Measurements from ENCODE around the gene ICOS.
A peak's percentile ranks its signal among the peaks of the same experiment; 100 is the strongest.
"Not testable (repeated sequence)": the region's sequence is repeated elsewhere in the genome, so short reads cannot be mapped to it uniquely, and the experiment has no call there.

ICOS gene

GRCh38 chr2:203908066-203908796 lies 28.3 kb upstream of the ICOS start:
- no peak for DNase-seq
- Mint-ChIP-seq H3K9me3 (no peaks in the 10 kb centered on the region), H3K27ac (no peak overlapping the region), H3K4me1 (ENCODE audit: low read depth in 2 of 2) (no peaks in the 10 kb centered on the region), H3K4me3 (no peak overlapping the region), H3K36me3 (ENCODE audit: insufficient read depth) (no peaks in the 10 kb centered on the region), H3K27me3 (no peaks in the 10 kb centered on the region)
- no peak for ATAC-seq (replicated peaks)

- Mint-ChIP-seq H3K9me3 (no peaks in the 10 kb centered on the region), H3K27me3 (peaks cover 0 to 3% of the 10 kb centered on the region in 2 donors), H3K4me3 (no peak overlapping the region), H3K36me3 (ENCODE audit: insufficient read depth) (no peaks in the 10 kb centered on the region), H3K4me1 (ENCODE audit: low read depth in 2 of 2) (no peaks in the 10 kb centered on the region), H3K27ac (no peak overlapping the region)
- ATAC-seq (replicated peaks) (no peak), DNase-seq (no peak)
Measured at GRCh38 chr2:203908797-203909185, 27.8 kb upstream of the ICOS start.

- no peak overlapping the region for H3K4me3 Mint-ChIP-seq
- H3K4me1 Mint-ChIP-seq (ENCODE audit: low read depth in 2 of 2), result peaks cover 2 to 5% of the 10 kb centered on the region in 2 donors
- DNase-seq (peak in 2 of 3 experiments; percentile 8 to 19), ATAC-seq (replicated peaks) (peak; percentile 60)
- peaks cover 0 to 9% of the 10 kb centered on the region in 2 donors for H3K27me3 Mint-ChIP-seq
- no peaks in the 10 kb centered on the region for H3K9me3 Mint-ChIP-seq
- no peaks in the 10 kb centered on the region for H3K36me3 Mint-ChIP-seq (ENCODE audit: insufficient read depth)
- no peak overlapping the region for H3K27ac Mint-ChIP-seq
Measured at GRCh38 chr2:203909261-203909967, 27.1 kb upstream of the ICOS start.

- no peaks in the 10 kb centered on the region for H3K36me3 Mint-ChIP-seq (ENCODE audit: insufficient read depth)
- H3K9me3 Mint-ChIP-seq, result no peaks in the 10 kb centered on the region
- no peak for ATAC-seq (replicated peaks)
- H3K27me3 Mint-ChIP-seq, result peaks cover 0 to 9% of the 10 kb centered on the region in 2 donors
- H3K27ac Mint-ChIP-seq, result no peak overlapping the region
- no peak overlapping the region for H3K4me3 Mint-ChIP-seq
- peaks cover 7 to 10% of the 10 kb centered on the region in 2 donors for H3K4me1 Mint-ChIP-seq (ENCODE audit: low read depth in 2 of 2)
- no peak for DNase-seq
Measured at GRCh38 chr2:203909974-203910373, 26.6 kb upstream of the ICOS start.

GRCh38 chr2:203913947-203914346 lies 22.6 kb upstream of the ICOS start:
- Mint-ChIP-seq H3K9me3 (no peaks in the 10 kb centered on the region), H3K36me3 (ENCODE audit: insufficient read depth) (peaks cover 3% of the 10 kb centered on the region), H3K27me3 (peaks cover 0 to 9% of the 10 kb centered on the region in 2 donors), H3K4me1 (ENCODE audit: low read depth in 2 of 2) (peaks cover 9 to 14% of the 10 kb centered on the region in 2 donors), H3K27ac (no peak overlapping the region), H3K4me3 (peak overlapping the region in 1 of 2 donors; percentile 30)
- no peak for DNase-seq
- no peak for ATAC-seq (replicated peaks)

GRCh38 chr2:203914546-203915182 lies 21.9 kb upstream of the ICOS start:
- peaks cover 9 to 14% of the 10 kb centered on the region in 2 donors for H3K4me1 Mint-ChIP-seq (ENCODE audit: low read depth in 2 of 2)
- peak; percentile 33 to 44 (median 36) for DNase-seq

GRCh38 chr2:203915256-203915655 lies 21.3 kb upstream of the ICOS start:
- Mint-ChIP-seq H3K4me1 (ENCODE audit: low read depth in 2 of 2) (peaks cover 9 to 14% of the 10 kb centered on the region in 2 donors), H3K9me3 (no peaks in the 10 kb centered on the region), H3K4me3 (peak overlapping the region; percentile 7 to 30), H3K27ac (peak overlapping the region; percentile 13 to 14), H3K27me3 (peaks cover 0 to 9% of the 10 kb centered on the region in 2 donors), H3K36me3 (ENCODE audit: insufficient read depth) (peaks cover 3% of the 10 kb centered on the region)
- DNase-seq (no peak), ATAC-seq (replicated peaks) (no peak)

More at GRCh38 chr2:203914546-203915182, 21.9 kb upstream of the ICOS start:
- Mint-ChIP-seq H3K9me3 (no peaks in the 10 kb centered on the region), H3K27me3 (peaks cover 0 to 9% of the 10 kb centered on the region in 2 donors), H3K4me3 (peak overlapping the region; percentile 7 to 30), H3K36me3 (ENCODE audit: insufficient read depth) (peaks cover 3% of the 10 kb centered on the region), H3K27ac (peak overlapping the region; percentile 13 to 14)
- ATAC-seq (replicated peaks), result peak; percentile 97

GRCh38 chr2:203916756-203917155 lies 19.8 kb upstream of the ICOS start:
- Mint-ChIP-seq H3K36me3 (ENCODE audit: insufficient read depth) (peaks cover 3% of the 10 kb centered on the region), H3K9me3 (no peaks in the 10 kb centered on the region), H3K27ac (no peak overlapping the region), H3K27me3 (peaks cover 0 to 9% of the 10 kb centered on the region in 2 donors), H3K4me1 (ENCODE audit: low read depth in 2 of 2) (peaks cover 9 to 14% of the 10 kb centered on the region in 2 donors), H3K4me3 (no peak overlapping the region)
- DNase-seq, result no peak
- ATAC-seq (replicated peaks), result no peak

GRCh38 chr2:203918264-203918663 lies 18.3 kb upstream of the ICOS start:
- H3K27ac Mint-ChIP-seq, result no peak overlapping the region
- H3K9me3 Mint-ChIP-seq, result no peaks in the 10 kb centered on the region
- ATAC-seq (replicated peaks) (no peak), DNase-seq (no peak)
- no peak overlapping the region for H3K4me3 Mint-ChIP-seq
- peaks cover 0 to 9% of the 10 kb centered on the region in 2 donors for H3K27me3 Mint-ChIP-seq
- peaks cover 9 to 14% of the 10 kb centered on the region in 2 donors for H3K4me1 Mint-ChIP-seq (ENCODE audit: low read depth in 2 of 2)
- H3K36me3 Mint-ChIP-seq (ENCODE audit: insufficient read depth), result peaks cover 3% of the 10 kb centered on the region

GRCh38 chr2:203918839-203919238 lies 17.7 kb upstream of the ICOS start:
- H3K27me3 Mint-ChIP-seq, result peaks cover 0 to 6% of the 10 kb centered on the region in 2 donors
- H3K4me3 Mint-ChIP-seq, result no peak overlapping the region
- no peak overlapping the region for H3K27ac Mint-ChIP-seq
- no peak for DNase-seq
- H3K36me3 Mint-ChIP-seq (ENCODE audit: insufficient read depth), result peaks cover 3% of the 10 kb centered on the region
- H3K9me3 Mint-ChIP-seq, result no peaks in the 10 kb centered on the region
- no peak for ATAC-seq (replicated peaks)
- H3K4me1 Mint-ChIP-seq (ENCODE audit: low read depth in 2 of 2), result peaks cover 9 to 14% of the 10 kb centered on the region in 2 donors

- DNase-seq (no peak), ATAC-seq (replicated peaks) (no peak)
- Mint-ChIP-seq H3K36me3 (ENCODE audit: insufficient read depth) (no peaks in the 10 kb centered on the region), H3K4me1 (ENCODE audit: low read depth in 2 of 2) (no peaks in the 10 kb centered on the region), H3K27me3 (peaks cover 0 to 5% of the 10 kb centered on the region in 2 donors), H3K9me3 (no peaks in the 10 kb centered on the region), H3K4me3 (no peak overlapping the region), H3K27ac (no peak overlapping the region)
Measured at GRCh38 chr2:203925512-203926158, 10.9 kb upstream of the ICOS start.

GRCh38 chr2:203928849-203929248 lies 7.7 kb upstream of the ICOS start:
- H3K36me3 Mint-ChIP-seq (ENCODE audit: insufficient read depth), result no peaks in the 10 kb centered on the region
- no peaks in the 10 kb centered on the region for H3K9me3 Mint-ChIP-seq
- DNase-seq, result no peak
- peak; percentile 17 for ATAC-seq (replicated peaks)
- H3K4me1 Mint-ChIP-seq (ENCODE audit: low read depth in 2 of 2), result peaks cover 11 to 12% of the 10 kb centered on the region in 2 donors
- H3K27me3 Mint-ChIP-seq, result peaks cover 0 to 5% of the 10 kb centered on the region in 2 donors
- no peak overlapping the region for H3K4me3 Mint-ChIP-seq
- no peak overlapping the region for H3K27ac Mint-ChIP-seq

- not testable (repeated sequence) for H3K27me3 Mint-ChIP-seq; H3K4me3 Mint-ChIP-seq; ATAC-seq (replicated peaks); DNase-seq; H3K9me3 Mint-ChIP-seq; H3K36me3 Mint-ChIP-seq (ENCODE audit: insufficient read depth)
- H3K4me1 Mint-ChIP-seq (ENCODE audit: low read depth in 2 of 2), result peaks cover 27% of the 10 kb centered on the region in 2 donors
- peak overlapping the region; percentile 15 to 54 for H3K27ac Mint-ChIP-seq
Measured at GRCh38 chr2:203931262-203931661, 5.3 kb upstream of the ICOS start.
